Hypothalamus (tissue), 51 donors: Measurements from ENCODE around the gene VPS13D.
A peak's percentile ranks its signal among the peaks of the same experiment; 100 is the strongest.

Experiments
- DNase-seq, 51 donors: peaks; one replicate each; lab custom pipeline; 2025; lab: John Stamatoyannopoulos, UW

VPS13D gene

DNA sequence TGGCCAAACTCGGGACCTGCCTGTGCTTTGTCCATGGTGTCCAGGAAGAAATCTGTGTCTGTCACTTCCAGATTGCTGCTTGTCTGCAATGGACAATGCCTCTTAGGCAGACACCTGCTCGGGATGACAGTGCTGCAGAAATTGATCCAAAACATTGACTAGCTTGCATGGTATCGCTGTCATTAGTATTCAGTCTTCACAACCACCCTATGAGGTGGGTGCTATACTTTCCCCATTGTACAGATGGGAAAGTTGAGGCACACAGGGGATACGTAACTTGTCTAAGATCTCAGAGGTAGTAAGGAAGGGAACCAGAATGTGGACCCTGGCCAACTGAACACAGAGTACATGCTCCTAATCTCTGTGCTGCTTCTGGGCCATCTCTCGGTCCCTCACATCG is 249.5 kb downstream of the VPS13D start:
- no peak for DNase-seq

DNA sequence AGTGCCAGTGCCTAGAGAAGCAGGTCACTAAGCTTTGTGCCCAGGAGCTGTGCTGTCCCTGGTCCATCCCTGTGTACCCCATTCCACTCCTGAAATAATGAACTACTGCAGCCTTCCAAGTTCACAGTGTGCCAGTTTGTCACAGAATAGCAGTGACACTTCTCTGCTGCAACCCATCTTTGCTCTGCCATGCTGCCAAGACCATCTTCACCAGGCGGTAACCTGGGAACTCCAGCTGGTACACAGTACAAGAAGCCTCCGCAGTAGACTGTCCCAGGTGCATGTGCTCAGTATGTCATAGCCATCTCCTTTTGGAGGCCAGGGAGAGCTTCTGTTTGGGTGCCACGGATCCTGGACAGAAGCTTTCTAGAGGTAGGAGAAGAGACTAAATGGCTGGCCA is 250.2 kb downstream of the VPS13D start:
- no peak for DNase-seq

DNA sequence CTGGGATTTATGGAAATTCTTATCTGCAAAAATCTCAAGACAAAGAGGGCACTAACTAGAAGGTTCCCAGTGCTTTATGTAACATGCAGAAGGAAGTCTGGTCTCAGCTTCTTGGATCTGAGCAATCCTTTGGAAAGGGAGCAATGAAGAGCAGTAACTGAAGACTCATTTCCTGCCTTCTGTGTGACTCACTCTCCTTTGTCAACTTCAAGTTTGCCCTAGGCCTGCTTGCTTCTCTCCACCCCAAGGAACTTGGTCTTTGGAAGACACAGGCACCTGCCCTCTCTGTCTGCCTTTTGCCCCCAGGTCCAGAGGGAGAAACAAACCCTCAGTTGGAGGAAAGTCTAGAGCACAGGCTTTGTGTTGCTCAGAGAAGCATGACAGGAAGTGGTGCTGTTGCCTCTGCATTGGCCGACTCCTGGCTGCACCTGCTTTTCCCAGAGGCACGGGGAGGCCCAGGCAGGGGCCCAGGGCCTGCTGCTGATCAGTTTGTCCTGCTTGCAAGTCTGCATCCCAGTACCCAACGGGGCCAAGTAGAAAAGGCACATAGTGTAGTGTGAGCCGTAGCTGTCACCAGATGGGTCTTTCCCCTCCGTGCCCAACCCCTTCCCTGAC is 251.0 kb downstream of the VPS13D start:
- no peak for DNase-seq

DNA sequence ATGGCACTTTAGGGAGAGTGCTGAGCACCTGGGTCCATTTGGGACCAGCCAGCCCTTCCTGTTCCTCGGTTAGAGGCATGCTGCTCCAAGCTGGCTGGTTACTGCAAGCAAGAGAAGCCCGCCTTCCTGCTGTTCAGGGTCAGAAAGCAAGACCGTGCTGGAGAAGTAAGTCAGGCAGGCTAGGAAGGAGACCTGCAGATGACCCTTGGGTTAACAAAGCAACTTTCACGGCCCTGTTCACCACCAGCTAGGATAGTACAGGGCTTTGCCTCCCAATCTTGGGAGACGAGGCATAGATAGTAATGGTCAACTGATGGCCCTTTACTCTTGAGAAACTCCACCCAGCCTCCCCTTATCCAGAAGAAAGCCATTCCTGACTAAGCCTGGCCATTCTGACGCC is 252.1 kb downstream of the VPS13D start:
- DNase-seq: no peak

DNA sequence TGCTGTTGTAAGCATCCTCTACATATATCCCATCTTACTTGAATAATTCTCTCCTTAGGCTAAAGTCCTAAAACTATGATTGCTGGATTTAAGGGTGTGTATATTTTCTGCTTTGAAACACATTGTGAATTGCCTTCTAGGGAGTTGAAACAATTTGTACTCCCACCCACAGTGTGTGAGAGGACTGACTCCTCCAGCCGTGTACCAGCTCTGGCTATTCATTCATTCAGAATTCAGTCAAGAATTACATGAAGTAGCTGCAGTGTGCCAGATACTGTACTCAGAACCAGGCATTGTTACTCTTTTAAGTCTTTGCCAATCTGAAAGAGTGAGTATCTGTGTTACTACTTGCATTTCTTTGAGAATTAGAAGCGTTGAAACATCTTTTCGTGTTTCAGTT is 253.2 kb downstream of the VPS13D start:
- DNase-seq: no peak

DNA sequence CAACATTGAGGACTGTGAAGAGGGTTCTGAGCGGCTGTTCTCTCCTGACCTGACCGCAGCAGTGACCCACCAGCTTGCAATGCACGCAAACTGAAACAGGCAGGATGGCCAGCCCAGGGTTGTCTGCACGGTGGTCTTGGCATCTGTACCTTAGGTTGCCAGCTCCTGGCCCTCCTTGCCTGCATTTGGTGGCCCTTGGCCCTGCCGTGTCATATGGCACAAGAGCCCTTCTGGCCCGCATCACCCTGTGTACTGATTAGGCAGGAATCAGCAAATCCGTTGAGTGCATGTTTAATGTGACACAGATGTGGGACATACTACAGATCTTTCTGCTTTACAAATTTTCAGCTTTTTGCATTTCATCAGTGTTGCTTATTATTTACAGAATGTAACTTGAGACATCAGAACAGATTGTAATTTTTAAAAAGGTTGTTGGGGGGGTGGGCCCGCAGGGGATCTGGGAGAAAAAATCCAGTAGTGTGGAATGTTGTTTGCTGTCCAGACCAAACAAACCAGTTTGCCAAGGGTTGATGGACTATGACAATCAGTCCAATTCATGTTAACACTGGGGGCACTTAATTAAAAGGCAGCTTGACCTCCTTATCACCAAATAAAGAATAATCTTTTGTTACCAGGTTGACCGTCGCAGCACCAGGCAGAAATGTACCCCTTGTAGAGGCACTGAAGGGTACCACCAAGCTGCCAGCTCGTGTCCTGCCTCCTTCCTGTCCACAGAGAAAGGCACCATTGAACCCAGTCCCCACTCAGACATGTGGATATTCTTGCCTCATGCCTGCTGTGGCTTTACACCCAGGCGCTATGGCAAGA is 255.6 kb downstream of the VPS13D start:
- DNase-seq: no peak

DNA sequence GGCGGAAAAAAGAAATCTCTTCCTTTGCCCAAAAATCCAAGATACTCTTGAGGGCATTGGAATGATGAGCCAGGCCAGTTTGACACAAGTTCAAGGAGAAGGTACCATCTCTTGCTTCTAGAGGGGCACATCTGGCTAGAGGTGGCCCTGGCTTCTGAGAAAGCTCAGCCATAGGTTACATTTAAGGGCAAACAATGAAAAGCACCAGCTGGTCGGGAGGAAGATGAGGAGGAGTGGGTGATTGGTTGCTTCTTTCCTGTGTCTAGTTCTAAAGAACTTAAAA is 256.2 kb downstream of the VPS13D start:
- no peak for DNase-seq

DNA sequence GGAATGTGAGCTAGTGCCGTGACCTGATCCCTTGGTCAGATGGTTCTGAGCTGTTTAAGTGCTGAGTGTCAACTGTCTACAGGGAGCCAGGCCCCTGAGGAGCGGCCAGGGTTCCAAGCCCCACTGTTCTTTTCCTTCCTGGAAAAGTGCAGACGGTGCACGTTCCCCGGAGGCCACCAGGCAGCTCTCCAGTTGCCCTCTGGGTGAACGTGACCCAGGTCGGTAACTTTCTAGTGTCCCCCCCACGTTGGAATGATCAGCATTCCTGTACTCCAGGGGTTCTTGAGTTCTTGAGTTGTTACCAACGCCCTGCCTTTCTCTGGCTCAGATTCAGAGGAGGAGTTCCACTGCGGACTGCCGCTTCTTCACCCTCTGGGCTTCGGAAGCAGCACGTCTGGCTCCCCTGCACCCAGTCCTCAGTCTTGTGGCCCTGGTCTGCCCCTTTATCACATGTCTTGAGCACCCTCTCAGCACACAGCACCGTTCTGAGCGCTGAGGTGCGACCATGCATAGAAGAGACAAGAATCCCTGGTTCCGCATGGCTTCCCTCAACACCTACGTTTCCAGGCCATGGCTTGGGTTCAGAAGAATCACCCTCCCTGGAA is 256.7 kb downstream of the VPS13D start:
- DNase-seq: no peak

DNA sequence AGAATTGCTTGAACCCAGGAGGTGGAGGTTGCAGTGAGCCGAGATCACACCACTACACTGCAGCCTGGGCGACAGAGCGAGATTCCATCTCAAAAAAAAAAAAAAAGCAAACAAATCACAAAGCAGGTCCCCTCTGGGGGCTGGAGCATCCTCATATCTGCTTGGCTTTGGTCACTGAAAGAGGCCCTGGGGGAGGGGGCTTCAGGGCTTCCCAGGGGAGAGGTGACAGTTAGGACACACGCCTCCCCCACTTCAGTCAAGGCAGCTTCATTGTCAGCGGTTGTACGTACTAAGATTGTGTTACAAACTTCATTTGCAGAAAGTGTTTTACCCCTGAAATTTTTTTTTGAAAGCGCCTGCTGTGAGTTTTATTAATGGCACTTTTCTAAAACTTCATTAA is 257.7 kb downstream of the VPS13D start:
- DNase-seq: no peak

DNA sequence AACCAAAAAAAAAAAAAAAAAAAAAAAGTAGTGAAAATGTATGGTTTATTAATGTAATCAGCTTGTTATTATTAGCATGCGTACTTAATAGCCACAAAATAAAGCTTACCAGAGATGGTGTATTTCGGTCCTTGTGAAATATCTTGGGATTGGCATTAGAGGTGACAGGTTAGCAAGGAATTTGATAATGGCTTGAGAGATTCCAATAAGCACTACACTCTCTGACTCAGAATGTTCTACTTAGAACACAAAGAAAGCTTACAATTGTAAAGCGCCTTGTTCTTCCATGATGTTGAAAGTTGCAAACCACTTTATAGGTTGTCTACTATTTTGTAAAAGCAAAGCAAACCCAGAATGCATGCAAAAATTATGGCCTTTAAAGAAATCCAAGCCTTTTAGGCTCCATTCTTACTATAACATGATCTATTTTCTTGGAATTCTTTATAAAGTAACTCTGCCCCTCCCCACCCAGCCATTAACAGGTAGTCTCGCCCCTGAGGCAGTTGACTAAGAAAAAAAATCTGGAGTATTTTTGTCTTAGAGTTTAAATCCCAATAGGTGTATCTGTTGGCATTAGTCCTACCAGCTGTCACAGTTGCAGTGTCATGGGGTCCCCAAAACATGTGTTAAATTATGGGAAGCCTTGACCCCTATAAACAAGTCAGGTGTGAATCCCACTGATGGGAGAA is 259.0 kb downstream of the VPS13D start:
- DNase-seq: no peak

DNA sequence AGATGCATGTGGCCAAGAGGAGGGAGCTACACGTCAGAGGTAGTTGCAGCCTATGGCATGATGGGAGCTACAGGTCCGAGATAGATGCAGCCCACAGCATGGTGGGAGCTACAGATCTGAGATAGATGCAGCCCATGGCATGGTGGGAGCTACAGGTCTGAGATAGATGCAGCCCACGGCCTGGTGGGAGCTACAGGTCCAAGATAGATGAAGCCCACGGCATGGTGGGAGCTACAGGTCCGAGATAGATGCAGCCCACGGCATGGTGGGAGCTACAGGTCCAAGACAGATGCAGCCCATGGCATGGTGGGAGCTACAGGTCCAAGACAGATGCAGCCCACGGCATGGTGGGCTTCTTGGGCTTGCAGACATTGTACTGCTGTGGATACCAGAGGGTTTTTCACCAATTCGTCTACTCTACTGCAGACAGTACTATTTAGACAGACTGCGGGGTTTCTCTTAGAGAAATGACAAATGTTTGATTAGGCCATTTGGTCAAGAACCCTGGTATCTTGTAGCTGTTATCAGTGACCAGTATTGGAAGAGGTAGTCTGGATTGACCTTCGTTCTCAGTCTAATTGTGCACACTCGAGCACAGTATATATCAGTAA is 260.8 kb downstream of the VPS13D start:
- DNase-seq: no peak

DNA sequence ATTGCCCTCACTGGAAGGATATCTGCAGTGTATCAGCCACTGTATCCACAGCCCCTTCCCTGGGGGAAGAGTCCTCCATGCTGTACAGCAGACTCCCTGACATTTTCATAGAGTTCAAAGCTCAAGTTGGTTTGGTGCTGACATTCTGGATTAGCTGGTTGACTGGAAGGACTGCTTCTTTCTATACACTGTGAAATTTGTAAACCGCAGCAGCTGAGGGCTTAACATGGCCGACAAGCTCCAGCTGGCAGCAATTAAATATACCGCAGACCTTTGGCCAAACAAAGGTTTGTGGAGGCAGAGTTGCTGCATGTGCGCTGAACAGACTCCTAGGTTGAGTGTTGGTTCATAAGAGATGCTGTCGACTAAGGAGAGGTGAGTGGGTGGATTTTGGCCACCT is 261.8 kb downstream of the VPS13D start:
- DNase-seq: no peak

DNA sequence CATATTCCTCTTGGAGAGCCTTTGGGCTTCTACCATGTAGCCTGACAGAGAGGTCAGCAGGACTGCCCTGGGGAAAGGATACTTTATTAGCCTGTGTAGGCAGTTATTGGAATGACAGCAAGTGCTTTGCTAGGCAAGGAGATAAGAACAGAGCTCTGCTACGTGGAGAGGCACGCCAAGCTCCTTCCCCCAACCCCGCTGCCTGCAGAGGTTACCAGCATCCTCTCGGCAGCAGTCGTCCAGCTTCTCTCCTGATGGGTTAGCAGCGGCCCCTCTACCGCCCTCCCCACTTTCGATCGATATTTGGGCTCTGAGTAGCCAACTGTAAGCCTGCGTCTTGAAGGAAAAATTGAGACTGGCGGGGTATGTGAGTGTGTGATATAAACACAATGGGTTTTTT is 265.9 kb downstream of the VPS13D start:
- no peak for DNase-seq

DNA sequence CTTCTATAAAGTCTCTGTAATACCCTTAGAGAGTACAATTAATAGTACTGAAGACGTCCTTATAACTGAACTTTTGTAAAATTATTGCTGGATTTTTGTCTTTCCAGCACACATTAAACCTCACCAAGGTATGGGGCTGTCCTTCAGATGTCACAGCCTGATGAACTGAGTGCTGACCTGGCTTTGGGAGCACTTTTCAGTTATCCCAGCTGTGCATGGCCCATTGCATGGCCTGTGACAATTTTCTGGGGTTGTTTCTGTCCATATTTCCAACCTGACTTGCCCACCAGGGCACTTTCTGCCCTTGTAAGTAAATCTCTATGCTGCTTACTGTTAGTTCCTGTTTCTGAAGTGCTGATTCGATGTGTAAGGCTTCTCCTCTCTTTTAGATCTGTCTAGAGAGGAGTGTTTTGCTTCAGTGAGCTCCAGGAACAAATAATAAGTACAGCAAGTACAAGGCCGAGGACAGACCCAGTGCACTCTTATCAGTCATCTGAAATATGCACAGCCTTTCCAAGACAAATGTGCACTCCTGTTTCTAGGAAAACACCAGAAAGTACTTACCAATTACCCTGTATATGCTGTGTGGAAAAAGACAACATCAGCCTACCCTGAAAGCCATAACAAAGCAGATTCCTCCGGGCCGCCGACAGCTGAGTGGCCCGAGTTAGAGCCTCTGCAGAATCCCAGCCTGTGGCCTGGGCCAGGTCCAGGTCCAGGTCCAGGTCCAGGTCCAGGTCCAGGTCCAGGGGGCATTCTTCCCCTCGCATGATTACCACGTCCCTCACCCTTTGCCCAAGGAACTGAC is 266.5 kb downstream of the VPS13D start:
- no peak for DNase-seq

DNA sequence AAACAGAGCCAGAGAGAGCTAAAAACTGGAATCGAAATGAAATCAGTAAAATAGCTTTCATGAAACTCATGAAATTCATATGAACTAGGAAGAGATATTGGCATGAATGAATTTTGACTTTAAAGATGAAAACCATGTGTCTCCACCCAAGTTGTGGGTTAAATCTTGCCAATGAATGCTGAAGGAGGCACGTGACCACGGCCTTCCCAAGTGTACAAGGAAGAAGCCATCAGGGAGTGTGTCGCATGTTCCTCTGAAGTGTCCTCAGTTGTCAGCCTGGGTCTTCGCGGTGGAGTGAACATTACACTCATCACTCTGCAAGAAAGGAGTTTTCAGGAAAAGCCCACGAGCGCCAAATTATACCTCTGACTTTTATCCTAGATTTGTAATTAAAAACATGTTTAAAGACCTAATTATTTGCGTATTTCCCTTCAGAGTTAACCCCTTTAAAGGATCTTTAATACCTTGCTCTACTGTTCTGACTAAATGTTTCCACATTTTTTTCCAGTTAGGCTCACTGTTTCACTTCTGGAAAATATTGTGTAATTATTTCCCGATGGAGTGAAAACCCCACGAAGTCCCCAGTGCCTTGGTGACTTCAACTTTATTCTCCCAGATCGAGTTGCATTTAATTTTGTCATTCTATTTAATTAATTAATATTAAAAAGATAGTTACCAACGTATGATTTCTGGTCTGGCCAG is 269.9 kb downstream of the VPS13D start:
- no peak for DNase-seq

DNA sequence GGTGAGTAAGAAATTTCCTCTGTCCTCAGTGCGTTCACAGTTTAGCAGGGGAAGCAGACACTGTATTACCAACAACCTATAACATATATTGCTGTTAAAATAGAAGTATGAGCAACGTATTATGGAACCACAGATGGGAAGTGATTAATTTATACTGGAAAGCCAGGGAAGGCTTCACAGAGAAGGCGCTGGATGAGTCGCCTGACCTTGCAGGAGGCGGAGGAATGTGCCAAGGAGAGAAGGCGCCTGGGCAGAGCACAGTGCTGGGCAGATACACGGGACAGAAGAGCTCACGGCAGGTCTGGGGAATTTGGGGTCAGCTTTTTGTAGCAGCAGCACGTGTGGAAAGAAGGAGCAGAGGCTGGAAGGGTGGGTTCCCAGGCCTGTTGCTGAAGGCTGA is 271.8 kb downstream of the VPS13D start:
- no peak for DNase-seq

DNA sequence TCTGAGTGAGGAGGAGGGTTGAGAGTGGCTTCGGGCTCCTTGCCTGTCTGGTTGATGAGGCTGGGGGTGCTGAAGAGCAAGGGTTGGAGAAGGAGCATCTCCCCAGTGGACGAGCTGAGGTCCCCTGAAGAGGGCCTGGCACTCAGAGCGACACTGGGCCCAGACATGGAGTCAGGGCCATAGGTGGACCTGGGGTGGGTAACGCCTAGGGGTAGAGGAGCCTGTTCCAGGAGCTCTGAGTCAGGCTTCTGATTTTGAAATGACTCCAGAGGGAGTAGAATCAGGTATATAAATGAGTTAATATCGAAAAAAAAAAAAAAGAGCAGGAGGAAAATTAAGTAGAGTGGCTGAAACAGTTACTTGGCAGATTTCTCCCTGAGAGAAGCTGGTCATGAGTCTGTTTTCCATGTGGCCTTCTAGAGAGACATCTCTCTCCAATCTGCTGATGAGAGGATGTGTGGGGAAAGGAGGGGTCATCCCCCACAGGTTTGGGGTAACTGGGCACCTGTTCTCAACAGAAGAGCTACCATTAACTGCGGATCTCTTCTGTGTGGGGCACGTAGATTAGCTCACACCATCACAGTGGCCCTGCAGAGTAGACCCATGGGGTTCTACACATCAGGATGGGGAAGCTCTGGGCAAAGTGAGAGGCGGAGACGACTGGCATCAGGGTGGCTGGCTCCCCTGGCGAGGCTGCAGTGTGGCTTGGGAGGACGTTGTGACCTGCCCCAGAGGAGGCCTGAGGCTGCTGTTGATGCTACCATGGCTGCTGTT is 272.7 kb downstream of the VPS13D start:
- no peak for DNase-seq

DNA sequence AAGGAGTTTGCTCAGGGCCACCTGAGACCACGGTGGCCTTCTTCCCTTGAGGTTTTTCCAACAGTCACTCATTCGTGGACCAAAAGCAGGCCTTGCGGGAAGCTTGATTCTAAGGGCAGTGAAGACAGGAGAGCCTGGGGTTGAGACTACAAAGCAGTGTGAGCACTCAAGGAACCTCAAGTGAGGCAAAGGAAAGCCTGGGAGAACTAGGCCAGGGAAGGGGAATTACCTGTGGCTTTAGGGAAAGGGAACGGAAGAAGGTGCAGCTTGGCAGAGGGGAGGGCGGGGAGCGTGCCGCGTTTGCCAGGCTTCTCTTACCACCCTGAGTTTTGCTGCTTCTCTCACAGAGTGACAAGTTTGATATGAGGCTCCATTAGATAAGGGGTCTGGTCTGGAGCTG is 273.9 kb downstream of the VPS13D start:
- DNase-seq: no peak

DNA sequence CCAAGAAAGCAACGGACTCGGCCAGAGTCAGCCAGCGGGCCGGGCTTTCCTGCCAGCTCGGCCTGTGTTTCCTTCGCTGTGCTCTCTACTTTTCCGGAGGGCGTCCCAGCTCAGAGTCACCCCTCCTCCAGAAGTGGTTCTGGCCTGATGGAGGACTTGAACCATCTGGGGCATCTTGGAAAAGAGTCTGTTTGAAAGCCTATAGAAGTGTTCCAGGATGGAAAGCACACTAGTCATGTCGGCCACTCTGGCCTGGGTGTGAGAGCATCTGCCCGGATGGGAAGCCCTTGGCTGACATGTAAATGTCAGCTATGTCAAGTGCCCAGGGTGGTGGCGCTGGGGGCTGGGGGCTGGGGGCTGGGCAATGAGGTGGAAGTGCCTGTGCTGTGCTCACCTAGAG is 274.8 kb downstream of the VPS13D start:
- DNase-seq: peak in 1 of 51 donors; percentile 15
